ENCODE measurements around the gene EED.

The EED gene

GRCh38 chr11:86230921-86231434 is 13.6 kb upstream of the EED start:
- no peaks in the 10 kb centered on the region for H3K27me3 ChIP-seq (ENCODE audit: control insufficient read depth in 2 of 2, insufficient read depth in 2 of 2, low read length in 2 of 2)
- H3K9ac ChIP-seq (ENCODE audit: low read depth in 1 of 2, low read length in 2 of 2), result no peak overlapping the region
- H3K4me3 ChIP-seq (ENCODE audit: low read length in 2 of 2), result no peak overlapping the region
- H3K4me1 ChIP-seq (ENCODE audit: control insufficient read depth in 2 of 2, insufficient read depth in 2 of 2, low read length in 2 of 2), result peaks cover 0 to 2% of the 10 kb centered on the region in 2 donors
- H3K36me3 ChIP-seq (ENCODE audit: control insufficient read depth in 2 of 2, insufficient read depth in 2 of 2, low read length in 2 of 2), result no peaks in the 10 kb centered on the region
- no peaks in the 10 kb centered on the region for H3K9me3 ChIP-seq (ENCODE audit: control insufficient read depth in 2 of 2, low read length in 2 of 2)
- no peak overlapping the region for H3K27ac ChIP-seq (ENCODE audit: low read depth in 2 of 2, low read length in 2 of 2)

- no peaks in the 10 kb centered on the region for H3K27me3 ChIP-seq (ENCODE audit: control insufficient read depth in 2 of 2, insufficient read depth in 2 of 2, low read length in 2 of 2)
- H3K27ac ChIP-seq (ENCODE audit: low read depth in 2 of 2, low read length in 2 of 2), result no peak overlapping the region
- no peak overlapping the region for H3K4me3 ChIP-seq (ENCODE audit: low read length in 2 of 2)
- no peak overlapping the region for H3K9ac ChIP-seq (ENCODE audit: low read depth in 1 of 2, low read length in 2 of 2)
- peaks cover 0 to 2% of the 10 kb centered on the region in 2 donors for H3K4me1 ChIP-seq (ENCODE audit: control insufficient read depth in 2 of 2, insufficient read depth in 2 of 2, low read length in 2 of 2)
- H3K9me3 ChIP-seq (ENCODE audit: control insufficient read depth in 2 of 2, low read length in 2 of 2), result no peaks in the 10 kb centered on the region
- no peaks in the 10 kb centered on the region for H3K36me3 ChIP-seq (ENCODE audit: control insufficient read depth in 2 of 2, insufficient read depth in 2 of 2, low read length in 2 of 2)
These were observed 12.0 kb upstream of the EED start for GRCh38 chr11:86232556-86232955.

GRCh38 chr11:86234831-86235461 is 9.6 kb upstream of the EED start:
- Histone ChIP-seq H3K4me3 (ENCODE audit: low read length in 2 of 2) (no peak overlapping the region), H3K4me1 (ENCODE audit: control insufficient read depth in 2 of 2, insufficient read depth in 2 of 2, low read length in 2 of 2) (peaks cover 0 to 2% of the 10 kb centered on the region in 2 donors), H3K9ac (ENCODE audit: low read depth in 1 of 2, low read length in 2 of 2) (no peak overlapping the region), H3K27ac (ENCODE audit: low read depth in 2 of 2, low read length in 2 of 2) (no peak overlapping the region), H3K9me3 (ENCODE audit: control insufficient read depth in 2 of 2, low read length in 2 of 2) (no peaks in the 10 kb centered on the region), H3K36me3 (ENCODE audit: control insufficient read depth in 2 of 2, insufficient read depth in 2 of 2, low read length in 2 of 2) (no peaks in the 10 kb centered on the region), H3K27me3 (ENCODE audit: control insufficient read depth in 2 of 2, insufficient read depth in 2 of 2, low read length in 2 of 2) (no peaks in the 10 kb centered on the region)

GRCh38 chr11:86237267-86237804 is 7.2 kb upstream of the EED start:
- no peaks in the 10 kb centered on the region for H3K36me3 ChIP-seq (ENCODE audit: control insufficient read depth in 2 of 2, insufficient read depth in 2 of 2, low read length in 2 of 2)
- H3K4me3 ChIP-seq (ENCODE audit: low read length in 2 of 2), result no peak overlapping the region
- no peaks in the 10 kb centered on the region for H3K9me3 ChIP-seq (ENCODE audit: control insufficient read depth in 2 of 2, low read length in 2 of 2)
- no peaks in the 10 kb centered on the region for H3K27me3 ChIP-seq (ENCODE audit: control insufficient read depth in 2 of 2, insufficient read depth in 2 of 2, low read length in 2 of 2)
- no peak overlapping the region for H3K27ac ChIP-seq (ENCODE audit: low read depth in 2 of 2, low read length in 2 of 2)
- no peaks in the 10 kb centered on the region for H3K4me1 ChIP-seq (ENCODE audit: control insufficient read depth in 2 of 2, insufficient read depth in 2 of 2, low read length in 2 of 2)
- H3K9ac ChIP-seq (ENCODE audit: low read depth in 1 of 2, low read length in 2 of 2), result no peak overlapping the region

GRCh38 chr11:86240164-86240563 is 4.4 kb upstream of the EED start:
- peaks cover 4 to 7% of the 10 kb centered on the region in 2 donors for H3K4me1 ChIP-seq (ENCODE audit: control insufficient read depth in 2 of 2, insufficient read depth in 2 of 2, low read length in 2 of 2)
- no peaks in the 10 kb centered on the region for H3K36me3 ChIP-seq (ENCODE audit: control insufficient read depth in 2 of 2, insufficient read depth in 2 of 2, low read length in 2 of 2)
- no peaks in the 10 kb centered on the region for H3K27me3 ChIP-seq (ENCODE audit: control insufficient read depth in 2 of 2, insufficient read depth in 2 of 2, low read length in 2 of 2)
- H3K9ac ChIP-seq (ENCODE audit: low read depth in 1 of 2, low read length in 2 of 2), result no peak overlapping the region
- H3K4me3 ChIP-seq (ENCODE audit: low read length in 2 of 2), result no peak overlapping the region
- no peaks in the 10 kb centered on the region for H3K9me3 ChIP-seq (ENCODE audit: control insufficient read depth in 2 of 2, low read length in 2 of 2)
- H3K27ac ChIP-seq (ENCODE audit: low read depth in 2 of 2, low read length in 2 of 2), result no peak overlapping the region

- no peak overlapping the region for H3K4me3 ChIP-seq (ENCODE audit: low read length in 2 of 2)
- H3K36me3 ChIP-seq (ENCODE audit: control insufficient read depth in 2 of 2, insufficient read depth in 2 of 2, low read length in 2 of 2), result no peaks in the 10 kb centered on the region
- H3K27ac ChIP-seq (ENCODE audit: low read depth in 2 of 2, low read length in 2 of 2), result no peak overlapping the region
- H3K4me1 ChIP-seq (ENCODE audit: control insufficient read depth in 2 of 2, insufficient read depth in 2 of 2, low read length in 2 of 2), result peaks cover 12% of the 10 kb centered on the region in 2 donors
- H3K27me3 ChIP-seq (ENCODE audit: control insufficient read depth in 2 of 2, insufficient read depth in 2 of 2, low read length in 2 of 2), result no peaks in the 10 kb centered on the region
- no peaks in the 10 kb centered on the region for H3K9me3 ChIP-seq (ENCODE audit: control insufficient read depth in 2 of 2, low read length in 2 of 2)
- H3K9ac ChIP-seq (ENCODE audit: low read depth in 1 of 2, low read length in 2 of 2), result no peak overlapping the region
These were observed 2.5 kb upstream of the EED start for GRCh38 chr11:86241956-86242535.

- Histone ChIP-seq H3K9ac (ENCODE audit: low read depth in 1 of 2, low read length in 2 of 2) (no peak overlapping the region), H3K4me3 (ENCODE audit: low read length in 2 of 2) (no peak overlapping the region), H3K4me1 (ENCODE audit: control insufficient read depth in 2 of 2, insufficient read depth in 2 of 2, low read length in 2 of 2) (peaks cover 19 to 21% of the 10 kb centered on the region in 2 donors), H3K9me3 (ENCODE audit: control insufficient read depth in 2 of 2, low read length in 2 of 2) (no peaks in the 10 kb centered on the region), H3K27me3 (ENCODE audit: control insufficient read depth in 2 of 2, insufficient read depth in 2 of 2, low read length in 2 of 2) (no peaks in the 10 kb centered on the region), H3K36me3 (ENCODE audit: control insufficient read depth in 2 of 2, insufficient read depth in 2 of 2, low read length in 2 of 2) (no peaks in the 10 kb centered on the region), H3K27ac (ENCODE audit: low read depth in 2 of 2, low read length in 2 of 2) (no peak overlapping the region)
These were observed 1.2 kb upstream of the EED start for GRCh38 chr11:86243396-86243795.

- peaks cover 21 to 22% of the 10 kb centered on the region in 2 donors for H3K4me1 ChIP-seq (ENCODE audit: control insufficient read depth in 2 of 2, insufficient read depth in 2 of 2, low read length in 2 of 2)
- peak overlapping the region; percentile 98 to 100 for H3K4me3 ChIP-seq (ENCODE audit: low read length in 2 of 2)
- H3K36me3 ChIP-seq (ENCODE audit: control insufficient read depth in 2 of 2, insufficient read depth in 2 of 2, low read length in 2 of 2), result no peaks in the 10 kb centered on the region
- peak overlapping the region; percentile 97 to 99 for H3K9ac ChIP-seq (ENCODE audit: low read depth in 1 of 2, low read length in 2 of 2)
- H3K9me3 ChIP-seq (ENCODE audit: control insufficient read depth in 2 of 2, low read length in 2 of 2), result no peaks in the 10 kb centered on the region
- peak overlapping the region; percentile 97 to 98 for H3K27ac ChIP-seq (ENCODE audit: low read depth in 2 of 2, low read length in 2 of 2)
- no peaks in the 10 kb centered on the region for H3K27me3 ChIP-seq (ENCODE audit: control insufficient read depth in 2 of 2, insufficient read depth in 2 of 2, low read length in 2 of 2)
These were observed 461 bp upstream of the EED start for GRCh38 chr11:86244063-86244521.

GRCh38 chr11:86245369-86246292 is 1.1 kb downstream of the EED start:
- Histone ChIP-seq H3K36me3 (ENCODE audit: control insufficient read depth in 2 of 2, insufficient read depth in 2 of 2, low read length in 2 of 2) (no peaks in the 10 kb centered on the region), H3K9me3 (ENCODE audit: control insufficient read depth in 2 of 2, low read length in 2 of 2) (no peaks in the 10 kb centered on the region), H3K27ac (ENCODE audit: low read depth in 2 of 2, low read length in 2 of 2) (peak overlapping the region; percentile 97 to 98), H3K27me3 (ENCODE audit: control insufficient read depth in 2 of 2, insufficient read depth in 2 of 2, low read length in 2 of 2) (no peaks in the 10 kb centered on the region), H3K4me1 (ENCODE audit: control insufficient read depth in 2 of 2, insufficient read depth in 2 of 2, low read length in 2 of 2) (peaks cover 21 to 22% of the 10 kb centered on the region in 2 donors), H3K9ac (ENCODE audit: low read depth in 1 of 2, low read length in 2 of 2) (peak overlapping the region; percentile 79 to 97), H3K4me3 (ENCODE audit: low read length in 2 of 2) (peak overlapping the region; percentile 98 to 100)

Data from mucosa of rectum (tissue), 2 donors.